ENCODE data around the gene LRRC4C. TPM values are rescaled to one million over a fixed set of nuclear protein-coding genes. Genes with fewer than 3 reads are reported as not detected.

Gene LRRC4C
- polyA plus RNA-seq, 1 donor from 2014 or later: 24.3 TPM

- no peaks in the 10 kb centered on the region for H4K20me1 ChIP-seq (ENCODE audit: insufficient read depth)
- H3K9me3 ChIP-seq (ENCODE audit: low read length): no peaks in the 10 kb centered on the region
- no peak overlapping the region for H2AFZ ChIP-seq (ENCODE audit: low read depth, low read length)
- H3K4me2 ChIP-seq (ENCODE audit: low read length): peak overlapping the region; percentile 16
- H3K9ac ChIP-seq (ENCODE audit: low read length): peak overlapping the region; percentile 59
- no peaks in the 10 kb centered on the region for H3K9me2 ChIP-seq (ENCODE audit: insufficient read depth, low read length)
- H3K4me3 ChIP-seq (ENCODE audit: low read length): peak overlapping the region; percentile 45
- no peaks in the 10 kb centered on the region for H3K36me3 ChIP-seq (ENCODE audit: insufficient read depth, low read length)
- H3K27ac ChIP-seq (ENCODE audit: low read length): peak overlapping the region; percentile 89
- H3K27me3 ChIP-seq (ENCODE audit: insufficient read depth, low read depth, low read length): no peaks in the 10 kb centered on the region
- peaks cover 8% of the 10 kb centered on the region for H3F3A ChIP-seq (ENCODE audit: insufficient read depth, low read length, poor library complexity, severe bottlenecking)
- no peaks in the 10 kb centered on the region for H3K79me2 ChIP-seq (replicated peaks; ENCODE audit: insufficient read depth, low read length)
- TF ChIP-seq TAF1 (IDR thresholded peaks at IDR 0.05; ENCODE audit: low read depth) (no peak), RAD21 (conservative IDR thresholded peaks at IDR 0.05) (peak; percentile 52), SMC3 (conservative IDR thresholded peaks at IDR 0.05; ENCODE audit: poor library complexity) (peak; percentile 43), MXI1 (conservative IDR thresholded peaks at IDR 0.05; ENCODE audit: poor library complexity, severe bottlenecking) (no peak), POLR2AphosphoS5 (IDR thresholded peaks at IDR 0.05) (peak; percentile 99), EZH2 (IDR thresholded peaks at IDR 0.05; ENCODE audit: borderline replicate concordance, insufficient read depth, low read length, poor library complexity, severe bottlenecking) (no peak), EP300 (conservative IDR thresholded peaks at IDR 0.05; ENCODE audit: poor library complexity, severe bottlenecking) (peak; percentile 100)
- TF ChIP-seq, protein P1, sequence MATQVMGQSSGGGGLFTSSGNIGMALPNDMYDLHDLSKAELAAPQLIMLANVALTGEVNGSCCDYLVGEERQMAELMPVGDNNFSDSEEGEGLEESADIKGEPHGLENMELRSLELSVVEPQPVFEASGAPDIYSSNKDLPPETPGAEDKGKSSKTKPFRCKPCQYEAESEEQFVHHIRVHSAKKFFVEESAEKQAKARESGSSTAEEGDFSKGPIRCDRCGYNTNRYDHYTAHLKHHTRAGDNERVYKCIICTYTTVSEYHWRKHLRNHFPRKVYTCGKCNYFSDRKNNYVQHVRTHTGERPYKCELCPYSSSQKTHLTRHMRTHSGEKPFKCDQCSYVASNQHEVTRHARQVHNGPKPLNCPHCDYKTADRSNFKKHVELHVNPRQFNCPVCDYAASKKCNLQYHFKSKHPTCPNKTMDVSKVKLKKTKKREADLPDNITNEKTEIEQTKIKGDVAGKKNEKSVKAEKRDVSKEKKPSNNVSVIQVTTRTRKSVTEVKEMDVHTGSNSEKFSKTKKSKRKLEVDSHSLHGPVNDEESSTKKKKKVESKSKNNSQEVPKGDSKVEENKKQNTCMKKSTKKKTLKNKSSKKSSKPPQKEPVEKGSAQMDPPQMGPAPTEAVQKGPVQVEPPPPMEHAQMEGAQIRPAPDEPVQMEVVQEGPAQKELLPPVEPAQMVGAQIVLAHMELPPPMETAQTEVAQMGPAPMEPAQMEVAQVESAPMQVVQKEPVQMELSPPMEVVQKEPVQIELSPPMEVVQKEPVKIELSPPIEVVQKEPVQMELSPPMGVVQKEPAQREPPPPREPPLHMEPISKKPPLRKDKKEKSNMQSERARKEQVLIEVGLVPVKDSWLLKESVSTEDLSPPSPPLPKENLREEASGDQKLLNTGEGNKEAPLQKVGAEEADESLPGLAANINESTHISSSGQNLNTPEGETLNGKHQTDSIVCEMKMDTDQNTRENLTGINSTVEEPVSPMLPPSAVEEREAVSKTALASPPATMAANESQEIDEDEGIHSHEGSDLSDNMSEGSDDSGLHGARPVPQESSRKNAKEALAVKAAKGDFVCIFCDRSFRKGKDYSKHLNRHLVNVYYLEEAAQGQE (IDR thresholded peaks at IDR 0.05; ENCODE audit: borderline replicate concordance): peak; percentile 96
These were observed 223.8 kb downstream of the LRRC4C start for GRCh38 chr11:41235668-41236067.

GRCh38 chr11:41225856-41226633, 233.4 kb downstream of the LRRC4C start:
- Histone ChIP-seq H3K9me2 (ENCODE audit: insufficient read depth, low read length) (no peaks in the 10 kb centered on the region), H3F3A (ENCODE audit: insufficient read depth, low read length, poor library complexity, severe bottlenecking) (peaks cover 8% of the 10 kb centered on the region), H3K9me3 (ENCODE audit: low read length) (no peaks in the 10 kb centered on the region), H3K9ac (ENCODE audit: low read length) (no peak overlapping the region), H3K79me2 (replicated peaks; ENCODE audit: insufficient read depth, low read length) (no peaks in the 10 kb centered on the region), H3K4me3 (ENCODE audit: low read length) (no peak overlapping the region), H2AFZ (ENCODE audit: low read depth, low read length) (no peak overlapping the region), H4K20me1 (ENCODE audit: insufficient read depth) (no peaks in the 10 kb centered on the region), H3K27ac (ENCODE audit: low read length) (peak overlapping the region; percentile 45), H3K36me3 (ENCODE audit: insufficient read depth, low read length) (no peaks in the 10 kb centered on the region), H3K27me3 (ENCODE audit: insufficient read depth, low read depth, low read length) (no peaks in the 10 kb centered on the region), H3K4me2 (ENCODE audit: low read length) (peak overlapping the region; percentile 23)
- TF ChIP-seq CTCF (IDR thresholded peaks at IDR 0.05; ENCODE audit: poor library complexity, severe bottlenecking): peak; percentile 46
- peak; percentile 67 for TF ChIP-seq EP300 (conservative IDR thresholded peaks at IDR 0.05; ENCODE audit: poor library complexity, severe bottlenecking)
- no peak for TF ChIP-seq EZH2 (IDR thresholded peaks at IDR 0.05; ENCODE audit: borderline replicate concordance, insufficient read depth, low read length, poor library complexity, severe bottlenecking)
- peak; percentile 25 for TF ChIP-seq SMC3 (conservative IDR thresholded peaks at IDR 0.05; ENCODE audit: poor library complexity)
- no peak for TF ChIP-seq MXI1 (conservative IDR thresholded peaks at IDR 0.05; ENCODE audit: poor library complexity, severe bottlenecking)
- TF ChIP-seq RAD21 (conservative IDR thresholded peaks at IDR 0.05): no peak
- TF ChIP-seq POLR2AphosphoS5 (IDR thresholded peaks at IDR 0.05): no peak
- no peak for TF ChIP-seq TAF1 (IDR thresholded peaks at IDR 0.05; ENCODE audit: low read depth)
- TF ChIP-seq, protein P1 (IDR thresholded peaks at IDR 0.05; ENCODE audit: borderline replicate concordance): no peak

All from neural cell (in vitro differentiated cells).